NOMO-1 (cell line): Measurements from ENCODE around the gene GATB.

ENCODE experiments used
- DNase-seq, 2 experiments: peaks; one replicate each; lab custom pipeline; 2025; ENCODE audit not compliant: unreplicated experiment in 2 of 2; lab: John Stamatoyannopoulos, UW

GATB gene

GRCh38 chr4:151658959-151659600, 101.7 kb downstream of the GATB start:
- DNase-seq: no peak

DNA sequence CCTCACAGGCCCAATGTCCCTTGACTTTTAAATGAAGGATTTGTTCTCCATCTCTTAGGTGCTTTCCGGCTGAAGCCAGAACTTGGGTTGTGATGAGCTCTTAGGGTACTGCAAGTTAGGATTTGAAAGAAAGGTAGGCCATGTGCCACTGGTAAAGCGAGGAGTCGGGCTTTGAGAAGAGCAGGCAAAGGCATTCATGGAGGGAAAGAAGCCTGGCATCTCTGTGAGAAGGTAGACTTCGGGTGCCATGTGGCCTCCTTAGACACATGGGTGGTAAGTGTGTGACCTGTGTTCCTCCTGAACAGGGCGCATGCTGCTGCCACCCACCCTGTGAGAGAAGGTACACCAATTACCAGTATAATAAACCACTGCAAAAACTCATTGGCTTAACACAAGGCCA, 102.9 kb downstream of the GATB start:
- no peak for DNase-seq

DNA sequence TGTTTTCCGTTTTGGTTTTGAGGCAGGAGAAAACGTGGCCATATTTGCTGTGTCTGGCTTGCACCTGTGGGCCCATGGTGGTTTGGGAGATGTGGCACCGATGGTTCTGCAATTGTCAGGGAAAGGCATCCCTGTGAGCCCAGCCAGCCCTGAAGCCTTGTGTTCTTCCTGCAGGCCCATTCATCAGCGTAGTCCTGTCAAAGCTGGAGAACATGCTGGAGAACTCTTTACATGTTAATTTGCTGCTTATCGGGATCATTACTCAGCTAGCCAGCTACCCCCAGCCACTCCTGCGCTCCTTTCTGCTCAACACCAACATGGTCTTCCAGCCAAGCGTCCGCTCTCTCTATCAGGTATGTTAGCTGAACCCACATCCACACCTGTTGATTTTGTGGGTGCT, 104.7 kb downstream of the GATB start:
- no peak for DNase-seq

DNA sequence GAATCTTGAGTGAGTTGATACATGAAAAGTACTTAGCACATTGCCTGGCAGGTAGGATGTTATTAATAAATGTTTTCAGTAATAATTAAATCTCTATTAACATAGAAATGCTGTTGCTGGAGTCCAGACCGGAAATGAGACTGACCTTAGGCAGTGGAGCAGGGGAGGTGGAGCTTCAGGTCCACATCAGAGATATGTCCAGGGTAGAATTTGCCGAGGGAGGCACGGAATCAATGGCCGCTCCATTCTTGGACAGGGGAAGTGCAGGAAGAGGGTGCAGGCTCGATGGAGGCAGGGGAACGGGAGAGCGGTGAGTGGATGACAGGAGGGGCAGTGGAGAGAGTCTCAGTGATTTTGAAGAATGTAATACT, 107.3 kb downstream of the GATB start:
- no peak for DNase-seq

- no peak for DNase-seq
Observed at GRCh38 chr4:151652841-151653547, 107.8 kb downstream of the GATB start.

GRCh38 chr4:151651496-151651895, 109.3 kb downstream of the GATB start:
- no peak for DNase-seq

- DNase-seq: no peak
Observed at GRCh38 chr4:151649479-151649878, 111.3 kb downstream of the GATB start.

DNA sequence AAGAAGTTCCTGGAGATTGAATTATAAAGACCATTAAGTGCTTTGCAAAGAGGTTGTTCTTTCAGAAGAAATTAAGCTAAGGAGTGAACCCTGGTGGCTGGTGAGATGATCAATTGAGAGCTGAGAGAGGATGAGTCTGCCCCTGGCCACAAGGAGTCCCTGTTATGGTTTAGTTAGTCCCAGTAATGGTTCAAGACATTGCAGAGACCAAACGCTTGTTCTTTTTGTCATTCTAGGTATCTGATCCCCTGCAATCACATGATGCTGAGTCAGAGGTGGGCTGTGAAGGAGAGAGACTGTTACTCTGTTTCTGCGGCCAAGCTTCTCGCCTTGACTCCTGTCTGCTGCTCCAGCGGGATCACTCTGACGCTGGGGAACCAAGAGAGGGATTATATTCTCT, 114.5 kb downstream of the GATB start:
- DNase-seq: no peak

- DNase-seq: no peak
Observed at GRCh38 chr4:151644622-151645021, 116.2 kb downstream of the GATB start.

- no peak for DNase-seq
Observed at GRCh38 chr4:151643564-151643963, 117.2 kb downstream of the GATB start.

DNA sequence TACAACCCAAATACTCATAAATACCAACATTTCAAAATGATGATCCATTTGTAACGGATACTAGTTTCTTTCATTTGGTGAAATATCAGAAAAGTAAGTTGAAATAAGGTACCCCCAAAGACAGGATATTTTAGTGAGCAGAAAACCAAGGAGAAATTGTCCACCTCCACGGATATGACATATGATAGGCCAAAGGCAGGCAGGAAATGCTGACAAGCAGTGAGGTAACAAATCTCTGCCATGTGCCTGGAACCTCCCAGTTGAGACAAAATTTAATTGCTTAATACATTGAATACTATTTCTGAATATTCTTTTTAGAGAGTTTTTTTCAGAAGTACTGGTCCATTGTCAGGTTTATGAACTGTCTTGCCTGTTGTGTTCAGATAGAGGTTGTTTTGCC, 118.8 kb downstream of the GATB start:
- DNase-seq: peak in 1 of 2 experiments; percentile 10

GRCh38 chr4:151641167-151641566, 119.6 kb downstream of the GATB start:
- peak; percentile 73 to 90 for DNase-seq

- no peak for DNase-seq
Observed at GRCh38 chr4:151640381-151640780, 120.4 kb downstream of the GATB start.

DNA sequence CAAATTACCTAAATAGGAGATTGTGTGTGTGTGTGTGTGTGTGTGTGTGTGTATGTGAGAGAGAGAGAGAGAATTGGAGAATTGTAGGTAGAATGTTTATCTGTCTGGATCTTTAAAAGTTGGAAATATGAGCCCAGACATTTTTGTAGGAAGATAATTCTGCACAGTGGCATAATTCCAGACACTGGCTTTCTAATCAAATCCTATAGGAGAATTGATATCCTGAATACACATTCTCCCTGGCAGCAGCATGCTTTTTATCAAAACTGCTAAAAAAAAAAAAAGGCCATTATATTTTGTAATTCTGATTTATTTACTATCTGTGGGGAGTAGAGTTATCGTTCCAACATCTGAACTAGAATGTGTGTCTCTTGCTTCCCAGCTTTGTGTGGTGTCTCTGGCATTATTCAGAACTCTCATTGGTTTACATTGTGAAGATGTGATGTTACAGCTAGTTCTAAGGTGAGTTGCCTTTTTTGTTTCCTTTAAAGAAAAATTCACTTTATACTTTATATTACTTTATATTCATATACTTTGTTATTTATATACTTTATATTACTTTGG, 122.4 kb downstream of the GATB start:
- DNase-seq: no peak

DNA sequence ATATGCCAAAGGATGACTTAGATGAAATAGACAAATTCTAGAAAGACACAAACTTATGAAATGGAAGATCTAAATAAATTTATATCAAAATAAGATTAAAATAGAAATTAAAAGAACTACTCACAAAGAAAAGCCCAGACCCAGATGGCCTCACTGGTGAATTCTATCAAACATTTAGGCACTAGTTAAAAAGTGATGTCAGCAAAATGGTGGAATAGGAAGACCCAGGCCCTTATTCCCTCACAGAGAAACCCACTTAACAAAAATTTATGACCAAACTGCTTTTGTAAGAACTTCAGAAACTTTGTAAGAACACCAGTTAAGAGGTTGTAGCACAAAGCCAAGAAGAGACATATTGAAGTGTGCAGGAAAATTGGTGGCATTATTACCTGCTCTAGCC, 129.5 kb downstream of the GATB start:
- no peak for DNase-seq

GRCh38 chr4:151629097-151629783, 131.6 kb downstream of the GATB start:
- DNase-seq: no peak

- no peak for DNase-seq
Observed at GRCh38 chr4:151628001-151628608, 132.7 kb downstream of the GATB start.

DNA sequence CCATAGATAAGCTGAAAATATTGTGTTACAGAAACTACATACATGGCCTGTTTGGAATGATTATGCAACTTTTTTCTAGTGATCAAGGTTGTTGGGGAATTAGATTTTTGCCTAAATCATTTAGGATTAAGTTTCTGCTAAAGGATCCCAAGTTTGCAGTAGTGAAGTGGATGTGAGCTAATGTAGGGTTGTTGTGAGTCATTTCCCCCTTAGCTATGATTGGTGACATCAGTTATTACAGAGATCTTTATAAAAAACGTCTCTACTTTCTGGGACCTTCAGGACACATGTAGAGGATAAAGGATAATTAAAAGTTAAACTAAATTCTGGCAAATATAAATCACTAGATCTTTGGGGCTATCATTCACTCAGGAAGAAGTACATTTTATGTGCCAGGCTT, 133.3 kb downstream of the GATB start:
- no peak for DNase-seq

DNA sequence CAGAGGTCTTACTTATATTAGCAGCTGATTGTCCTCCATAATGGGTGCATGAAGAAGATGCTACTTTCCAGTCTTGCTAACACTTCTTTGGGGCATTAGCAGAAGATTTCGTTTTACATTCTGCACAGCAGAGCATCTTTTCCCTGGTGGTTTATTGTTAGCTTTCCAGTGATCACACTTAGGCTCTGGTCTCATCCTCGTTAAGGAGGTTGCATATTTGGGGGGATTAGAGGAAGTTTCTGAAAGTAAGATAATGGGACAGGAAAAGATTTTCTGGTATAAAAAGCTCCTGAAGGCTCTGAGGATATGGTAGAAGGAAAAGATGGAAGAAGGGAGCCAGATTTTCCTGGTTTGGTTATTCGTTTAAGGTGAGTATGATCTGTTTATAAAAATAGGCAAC, 134.1 kb downstream of the GATB start:
- no peak for DNase-seq

DNA sequence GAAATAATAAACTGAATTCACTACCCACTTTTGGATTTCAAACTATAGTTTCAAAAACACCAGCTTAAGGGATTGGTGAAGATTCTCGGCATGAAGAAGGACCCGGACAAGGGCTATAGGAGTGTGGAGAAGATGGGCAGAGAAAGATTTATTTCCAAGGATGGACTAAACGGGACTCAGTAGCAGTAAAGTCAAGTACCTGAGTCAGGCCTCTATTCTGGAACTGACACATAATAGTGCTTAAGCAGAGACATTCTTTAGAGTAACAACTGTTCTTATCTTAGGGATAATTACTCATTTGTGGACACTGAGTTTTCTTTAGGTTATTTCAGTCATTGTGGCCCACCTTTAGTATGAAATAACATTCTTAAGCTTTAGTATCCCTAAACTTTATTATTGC, 134.6 kb downstream of the GATB start:
- no peak for DNase-seq
